ENCODE measurements around the gene CLEC10A. TPM values are rescaled to one million over a fixed set of nuclear protein-coding genes. Genes with fewer than 3 reads are reported as not detected.

CLEC10A gene
- total RNA-seq, 4 donors from 2014 or later = 1.5 to 3.5 TPM; not detected in 2

- no peak overlapping the region for H3K4me3 ChIP-seq
- intact Hi-C loops (cut with DNase I; ENCODE audit: low total_unique reads) = no loop called here
- H3K9me3 ChIP-seq = no peaks in the 10 kb centered on the region
- no peak overlapping the region for H3K27ac ChIP-seq
- DNase-seq = no peak
- H3K27me3 ChIP-seq = no peaks in the 10 kb centered on the region
- H3K4me1 ChIP-seq = no peaks in the 10 kb centered on the region
- TF ChIP-seq, protein P1, sequence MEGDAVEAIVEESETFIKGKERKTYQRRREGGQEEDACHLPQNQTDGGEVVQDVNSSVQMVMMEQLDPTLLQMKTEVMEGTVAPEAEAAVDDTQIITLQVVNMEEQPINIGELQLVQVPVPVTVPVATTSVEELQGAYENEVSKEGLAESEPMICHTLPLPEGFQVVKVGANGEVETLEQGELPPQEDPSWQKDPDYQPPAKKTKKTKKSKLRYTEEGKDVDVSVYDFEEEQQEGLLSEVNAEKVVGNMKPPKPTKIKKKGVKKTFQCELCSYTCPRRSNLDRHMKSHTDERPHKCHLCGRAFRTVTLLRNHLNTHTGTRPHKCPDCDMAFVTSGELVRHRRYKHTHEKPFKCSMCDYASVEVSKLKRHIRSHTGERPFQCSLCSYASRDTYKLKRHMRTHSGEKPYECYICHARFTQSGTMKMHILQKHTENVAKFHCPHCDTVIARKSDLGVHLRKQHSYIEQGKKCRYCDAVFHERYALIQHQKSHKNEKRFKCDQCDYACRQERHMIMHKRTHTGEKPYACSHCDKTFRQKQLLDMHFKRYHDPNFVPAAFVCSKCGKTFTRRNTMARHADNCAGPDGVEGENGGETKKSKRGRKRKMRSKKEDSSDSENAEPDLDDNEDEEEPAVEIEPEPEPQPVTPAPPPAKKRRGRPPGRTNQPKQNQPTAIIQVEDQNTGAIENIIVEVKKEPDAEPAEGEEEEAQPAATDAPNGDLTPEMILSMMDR (IDR thresholded peaks at IDR 0.05) = no peak
- TF ChIP-seq POLR2A (IDR thresholded peaks at IDR 0.05) = no peak
- H3K36me3 ChIP-seq = no peaks in the 10 kb centered on the region
These were observed 2.0 kb downstream of the CLEC10A start for GRCh38 chr17:7077911-7078546.

DNA sequence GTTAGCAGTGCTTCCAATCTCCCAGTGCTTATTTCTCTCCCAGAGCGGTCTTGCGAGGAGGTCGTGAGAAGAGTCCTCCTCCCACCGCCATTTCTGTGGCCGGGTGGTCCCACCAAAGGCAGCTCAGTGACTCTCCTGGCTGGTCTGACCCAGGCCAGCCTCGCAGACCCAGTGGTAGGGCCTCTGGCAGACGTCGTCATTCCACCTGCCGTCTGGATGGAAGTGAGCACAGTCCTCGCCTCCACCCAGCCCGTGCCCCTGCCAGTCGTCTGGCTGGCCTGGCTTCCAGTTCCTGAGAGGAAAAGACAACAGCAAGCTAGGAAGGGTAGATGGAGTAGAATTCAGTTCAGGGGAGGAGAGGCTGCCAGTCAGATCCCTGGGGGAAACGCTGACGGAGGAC lies 5.1 kb downstream of the CLEC10A start:
- no peak for DNase-seq
- Histone ChIP-seq H3K27ac (no peak overlapping the region), H3K27me3 (no peaks in the 10 kb centered on the region), H3K4me3 (no peak overlapping the region), H3K4me1 (no peaks in the 10 kb centered on the region), H3K36me3 (no peaks in the 10 kb centered on the region), H3K9me3 (no peaks in the 10 kb centered on the region)
- intact Hi-C loops (cut with DNase I; ENCODE audit: low total_unique reads) = no loop called here
- TF ChIP-seq, protein P1 (IDR thresholded peaks at IDR 0.05) = no peak
- TF ChIP-seq POLR2A (IDR thresholded peaks at IDR 0.05) = no peak

DNA sequence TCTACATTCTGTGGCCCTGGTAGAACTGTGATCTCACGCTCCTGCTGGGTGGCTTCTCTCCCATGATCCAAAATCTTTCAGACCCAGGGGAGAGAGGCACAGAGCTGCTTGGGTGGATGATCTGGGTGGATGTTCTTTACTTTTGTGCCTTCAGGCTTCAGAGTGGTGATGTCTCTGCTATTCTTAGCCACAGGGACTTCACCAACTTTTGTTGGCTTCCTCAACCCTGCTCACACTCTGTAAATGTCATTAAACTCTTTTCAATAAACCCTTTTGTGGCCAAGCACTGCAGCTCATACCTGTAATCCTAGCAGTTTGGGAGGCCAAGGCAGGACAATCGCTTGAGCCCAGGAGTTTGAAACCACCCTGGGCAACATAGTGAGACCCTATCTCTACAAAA lies 7.6 kb downstream of the CLEC10A start:
- intact Hi-C loops (cut with DNase I; ENCODE audit: low total_unique reads) = no loop called here
- no peak for DNase-seq
- Histone ChIP-seq H3K9me3 (peaks cover 0 to 6% of the 10 kb centered on the region in 2 donors), H3K36me3 (no peaks in the 10 kb centered on the region), H3K27me3 (no peaks in the 10 kb centered on the region), H3K4me1 (no peaks in the 10 kb centered on the region), H3K27ac (no peak overlapping the region), H3K4me3 (no peak overlapping the region)
- no peak for TF ChIP-seq POLR2A (IDR thresholded peaks at IDR 0.05)
- TF ChIP-seq, protein P1 (IDR thresholded peaks at IDR 0.05) = no peak

- intact Hi-C loops (cut with DNase I; ENCODE audit: low total_unique reads) = no loop called here
- no peaks in the 10 kb centered on the region for H3K27me3 ChIP-seq
- H3K9me3 ChIP-seq = peaks cover 0 to 6% of the 10 kb centered on the region in 2 donors
- H3K4me3 ChIP-seq = no peak overlapping the region
- no peak for DNase-seq
- H3K27ac ChIP-seq = no peak overlapping the region
- TF ChIP-seq POLR2A (IDR thresholded peaks at IDR 0.05) = no peak
- TF ChIP-seq, protein P1 (IDR thresholded peaks at IDR 0.05) = no peak
- H3K4me1 ChIP-seq = no peaks in the 10 kb centered on the region
- no peaks in the 10 kb centered on the region for H3K36me3 ChIP-seq
These were observed 9.3 kb downstream of the CLEC10A start for GRCh38 chr17:7070712-7071111.

DNA sequence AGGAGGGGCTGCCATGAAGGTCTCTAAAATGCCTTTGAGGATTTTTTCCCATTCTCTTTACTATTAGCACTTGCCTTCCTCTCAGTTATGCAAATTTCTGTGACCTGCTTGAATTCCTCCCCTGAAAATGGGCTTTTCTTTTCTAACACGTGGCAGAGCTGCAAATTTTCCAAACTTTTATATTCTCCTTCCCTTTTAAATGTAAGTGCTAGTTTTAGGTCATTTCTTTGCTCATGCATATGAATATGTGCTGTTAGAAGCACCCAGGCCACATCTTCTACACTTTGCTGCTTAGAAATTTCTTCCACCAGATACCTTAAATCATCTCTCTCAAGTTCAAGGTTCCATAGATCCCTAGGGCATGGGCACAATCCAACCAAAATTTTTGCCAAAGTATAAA lies 11.8 kb downstream of the CLEC10A start:
- no peaks in the 10 kb centered on the region for H3K36me3 ChIP-seq
- H3K4me1 ChIP-seq = no peaks in the 10 kb centered on the region
- no peak for TF ChIP-seq POLR2A (IDR thresholded peaks at IDR 0.05)
- TF ChIP-seq, protein P1 (IDR thresholded peaks at IDR 0.05) = no peak
- H3K9me3 ChIP-seq = peaks cover 0 to 6% of the 10 kb centered on the region in 2 donors
- no peak overlapping the region for H3K4me3 ChIP-seq
- H3K27ac ChIP-seq = no peak overlapping the region
- intact Hi-C loops (cut with DNase I; ENCODE audit: low total_unique reads) = no loop called here
- no peaks in the 10 kb centered on the region for H3K27me3 ChIP-seq
- no peak for DNase-seq
